SK-N-SH (cell line): ENCODE results near the gene GYPC. TPM values are rescaled to one million over a fixed set of nuclear protein-coding genes. Genes with fewer than 3 reads are reported as not detected.

Experiments used
- CTCF ChIA-PET: fragments of 300-600, 350-600 bp; formaldehyde crosslinking; extraction: SDS; loops from one replicate; lab custom pipeline; 2021; lab: Yijun Ruan, JAX
- POLR2A ChIA-PET: fragments of 350-600 bp; sonication (Branson Sonifier 250); formaldehyde crosslinking; extraction: SDS; loops from one replicate; lab custom pipeline; 2020; ENCODE audit warnings: antibody characterized with exemption, inconsistent platforms; lab: Yijun Ruan, JAX
- DNase-seq: peaks from one replicate; pipeline ENCODE4 v3.0.0; 2012
- H2AFZ ChIP-seq: fragments of 200-600 bp; sonication (generic); 2 replicates; pipeline ENCODE4 v1.8.1; 2016; ENCODE audit warnings: antibody characterized with exemption, mild to moderate bottlenecking, low read depth
- H3F3A ChIP-seq: fragments of 200-600 bp; sonication (generic); replicated peaks from 2 replicates; pipeline ENCODE3; 2016; ENCODE audit warnings: antibody characterized with exemption, mild to moderate bottlenecking; ENCODE audit not compliant: insufficient read depth
- H3K27ac ChIP-seq, 2 experiments: fragments of 200-500 bp in 1 of 2; fragments of 200-600 bp in 1 of 2; sonication (Bioruptor generic) in 1 of 2; sonication (generic), shearing (Covaris generic) in 1 of 2; 2 replicates each; pipeline versions ENCODE4 v1.5.1 to v1.6.1; 2014 to 2016; ENCODE audit warnings: low read depth in 2 of 2, inconsistent platforms in 1 of 2, low read length in 1 of 2, mild to moderate bottlenecking in 1 of 2, mixed read lengths in 1 of 2
- H3K27me3 ChIP-seq: fragments of 200-600 bp; sonication (generic), shearing (Covaris generic); 2 replicates; pipeline ENCODE4 v1.6.1; 2016; ENCODE audit warnings: mixed run types; ENCODE audit not compliant: insufficient read depth
- H3K36me3 ChIP-seq, 2 experiments: fragments of 200-500 bp in 1 of 2; fragments of 200-600 bp in 1 of 2; sonication (Bioruptor generic) in 1 of 2; sonication (generic) in 1 of 2; replicated peaks in 1 of 2; 2 replicates each; pipeline versions ENCODE3 to v1.5.1; 2014 to 2016; ENCODE audit warnings: low read length in 1 of 2, mild to moderate bottlenecking in 1 of 2; ENCODE audit not compliant: insufficient read depth in 2 of 2, control insufficient read depth in 1 of 2
- H3K4me1 ChIP-seq, 2 experiments: fragments of 200-500 bp in 1 of 2; fragments of 200-600 bp in 1 of 2; sonication (Bioruptor generic) in 1 of 2; sonication (generic), shearing (Covaris generic) in 1 of 2; 2 replicates each; pipeline versions ENCODE4 v1.5.1 to v1.6.1; 2014 to 2016; ENCODE audit warnings: low read depth in 1 of 2, low read length in 1 of 2, mixed run types in 1 of 2; ENCODE audit not compliant: insufficient read depth in 2 of 2, control insufficient read depth in 1 of 2
- H3K4me2 ChIP-seq: fragments of 200-600 bp; sonication (generic), shearing (Covaris generic); 2 replicates; pipeline ENCODE4 v1.6.1; 2017; ENCODE audit warnings: mixed run types
- H3K4me3 ChIP-seq, 2 experiments: fragments of 200-500 bp in 1 of 2; fragments of 200-600 bp in 1 of 2; sonication (Bioruptor generic) in 1 of 2; sonication (generic), shearing (Covaris generic) in 1 of 2; 2 replicates each; pipeline versions ENCODE4 v1.5.1 to v1.8.1; 2014 to 2016; ENCODE audit warnings: low read depth in 2 of 2, inconsistent platforms in 1 of 2, low read length in 1 of 2, mild to moderate bottlenecking in 1 of 2, mixed read lengths in 1 of 2, moderate library complexity in 1 of 2
- H3K79me2 ChIP-seq: fragments of 200-600 bp; sonication (generic); 2 replicates; pipeline ENCODE4 v1.8.1; 2017; ENCODE audit warnings: mild to moderate bottlenecking; ENCODE audit not compliant: insufficient read depth
- H3K9ac ChIP-seq: fragments of 200-600 bp; sonication (generic); 2 replicates; pipeline ENCODE4 v1.6.1; 2017; ENCODE audit warnings: mixed run types
- H3K9me2 ChIP-seq: fragments of 200-600 bp; sonication (generic); 2 replicates; pipeline ENCODE4 v1.6.1; 2017; ENCODE audit warnings: mixed run types
- H3K9me3 ChIP-seq: fragments of 200-600 bp; sonication (generic); 2 replicates; pipeline ENCODE4 v1.6.1; 2017; ENCODE audit warnings: mixed run types, mild to moderate bottlenecking, moderate library complexity
- H4K20me1 ChIP-seq: fragments of 200-600 bp; sonication (generic); 2 replicates; pipeline ENCODE4 v1.6.1; 2017; ENCODE audit warnings: mild to moderate bottlenecking, mixed run types; ENCODE audit not compliant: insufficient read depth
- FOXM1 ChIP-seq: IDR thresholded peaks from 2 replicates; pipeline ENCODE4 v1.4.0; 2012; ENCODE audit warnings: low read depth, mild to moderate bottlenecking
- GABPA ChIP-seq: IDR thresholded peaks from 2 replicates; pipeline ENCODE4 v1.4.0; 2012; ENCODE audit warnings: low read depth, mild to moderate bottlenecking
- GATA2 ChIP-seq: sonication (generic); formaldehyde crosslinking; IDR thresholded peaks from 2 replicates; pipeline ENCODE4 v1.5.0; 2020; ENCODE audit warnings: mild to moderate bottlenecking, missing genetic modification reagents
- IRF3 ChIP-seq: fragments of 150-350 bp; IDR thresholded peaks from 2 replicates; pipeline ENCODE4 v1.6.1; 2016; ENCODE audit warnings: mild to moderate bottlenecking, low read depth, low read length
- JUND ChIP-seq: IDR thresholded peaks from 2 replicates; pipeline ENCODE4 v1.4.0; 2012
- MAX ChIP-seq: IDR thresholded peaks from 2 replicates; pipeline ENCODE4 v1.4.0; 2012; ENCODE audit warnings: low read depth
- MEF2A ChIP-seq: IDR thresholded peaks from 2 replicates; pipeline ENCODE4 v1.4.0; 2012; ENCODE audit warnings: low read depth, borderline replicate concordance
- NFIC ChIP-seq: IDR thresholded peaks from 2 replicates; pipeline ENCODE4 v1.4.0; 2012; ENCODE audit warnings: borderline replicate concordance
- POLR2AphosphoS5 ChIP-seq: IDR thresholded peaks from 2 replicates; pipeline ENCODE4 v1.6.1; 2012; ENCODE audit warnings: low read depth, low read length
- RFX5 ChIP-seq: IDR thresholded peaks from 2 replicates; pipeline ENCODE4 v1.6.1; 2012; ENCODE audit warnings: mild to moderate bottlenecking, improper control_type of control experiment, low read length
- TAF1 ChIP-seq: IDR thresholded peaks from 2 replicates; pipeline ENCODE4 v1.6.1; 2012; ENCODE audit warnings: low read depth, mild to moderate bottlenecking, low read length, moderate library complexity, borderline replicate concordance
- TCF12 ChIP-seq: IDR thresholded peaks from 2 replicates; pipeline ENCODE4 v1.4.0; 2012
- TEAD4 ChIP-seq: IDR thresholded peaks from 2 replicates; pipeline ENCODE4 v1.4.0; 2012; ENCODE audit warnings: mild to moderate bottlenecking, borderline replicate concordance; ENCODE audit not compliant: insufficient read depth
- USF1 ChIP-seq: IDR thresholded peaks from 2 replicates; pipeline ENCODE4 v1.4.0; 2012; ENCODE audit warnings: low read depth, borderline replicate concordance
- YY1 ChIP-seq: IDR thresholded peaks from 2 replicates; pipeline ENCODE4 v1.4.0; 2012; ENCODE audit warnings: low read depth, mild to moderate bottlenecking
- WGBS: methylation state at CpG from one replicate; pipeline ENCODE4 v1.1.6; 2017; ENCODE audit warnings: low lambda C conversion rate; 5-methylcytosine and 5-hydroxymethylcytosine counted together
- polyA plus RNA-seq, 3 experiments: library from polyadenylated mRNA; depleted of rRNA; stranded (reverse); fragments of >200 nt; gene quantifications; 2 replicates each; pipeline ENCODE4 v1.2.3, GENCODE V29; 2012
- TF ChIP-seq, protein P1 (sequence below): IDR thresholded peaks from 2 replicates; pipeline ENCODE4 v1.4.0; 2012; ENCODE audit warnings: low read depth, borderline replicate concordance
- TF ChIP-seq, protein P2 (sequence below): IDR thresholded peaks from 2 replicates; pipeline ENCODE4; 2012

Gene GYPC
- polyA plus RNA-seq, 1 of the 3 experiments (the other 2 are of a cell fraction), result not detected

GRCh38 chr2:126660971-126661370 is 5.0 kb downstream of the GYPC start:
- no peaks in the 10 kb centered on the region for H3K9me2 ChIP-seq
- H3K9ac ChIP-seq, result no peak overlapping the region
- TF ChIP-seq, protein P1, sequence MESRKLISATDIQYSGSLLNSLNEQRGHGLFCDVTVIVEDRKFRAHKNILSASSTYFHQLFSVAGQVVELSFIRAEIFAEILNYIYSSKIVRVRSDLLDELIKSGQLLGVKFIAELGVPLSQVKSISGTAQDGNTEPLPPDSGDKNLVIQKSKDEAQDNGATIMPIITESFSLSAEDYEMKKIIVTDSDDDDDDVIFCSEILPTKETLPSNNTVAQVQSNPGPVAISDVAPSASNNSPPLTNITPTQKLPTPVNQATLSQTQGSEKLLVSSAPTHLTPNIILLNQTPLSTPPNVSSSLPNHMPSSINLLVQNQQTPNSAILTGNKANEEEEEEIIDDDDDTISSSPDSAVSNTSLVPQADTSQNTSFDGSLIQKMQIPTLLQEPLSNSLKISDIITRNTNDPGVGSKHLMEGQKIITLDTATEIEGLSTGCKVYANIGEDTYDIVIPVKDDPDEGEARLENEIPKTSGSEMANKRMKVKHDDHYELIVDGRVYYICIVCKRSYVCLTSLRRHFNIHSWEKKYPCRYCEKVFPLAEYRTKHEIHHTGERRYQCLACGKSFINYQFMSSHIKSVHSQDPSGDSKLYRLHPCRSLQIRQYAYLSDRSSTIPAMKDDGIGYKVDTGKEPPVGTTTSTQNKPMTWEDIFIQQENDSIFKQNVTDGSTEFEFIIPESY, result no peak
- no peak for TF ChIP-seq TEAD4
- no peak for TF ChIP-seq IRF3
- no peak for TF ChIP-seq GATA2 (CRISPR knock-in tag)
- TF ChIP-seq MEF2A, result no peak
- no peak for TF ChIP-seq FOXM1
- no peak for TF ChIP-seq POLR2AphosphoS5
- TF ChIP-seq YY1, result no peak
- no peak for TF ChIP-seq GABPA
- no peak for TF ChIP-seq TCF12
- TF ChIP-seq MAX, result no peak
- no peak for TF ChIP-seq TAF1
- TF ChIP-seq RFX5, result no peak
- TF ChIP-seq, protein P2, sequence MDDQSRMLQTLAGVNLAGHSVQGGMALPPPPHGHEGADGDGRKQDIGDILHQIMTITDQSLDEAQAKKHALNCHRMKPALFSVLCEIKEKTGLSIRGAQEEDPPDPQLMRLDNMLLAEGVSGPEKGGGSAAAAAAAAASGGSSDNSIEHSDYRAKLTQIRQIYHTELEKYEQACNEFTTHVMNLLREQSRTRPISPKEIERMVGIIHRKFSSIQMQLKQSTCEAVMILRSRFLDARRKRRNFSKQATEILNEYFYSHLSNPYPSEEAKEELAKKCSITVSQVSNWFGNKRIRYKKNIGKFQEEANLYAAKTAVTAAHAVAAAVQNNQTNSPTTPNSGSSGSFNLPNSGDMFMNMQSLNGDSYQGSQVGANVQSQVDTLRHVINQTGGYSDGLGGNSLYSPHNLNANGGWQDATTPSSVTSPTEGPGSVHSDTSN, result no peak
- no peak for TF ChIP-seq JUND
- no peak for TF ChIP-seq NFIC
- TF ChIP-seq USF1, result no peak
- TF ChIP-seq, all 33 proteins: peak for 0
- DNase-seq, result no peak
- no peaks in the 10 kb centered on the region for H3F3A ChIP-seq
- no peaks in the 10 kb centered on the region for H4K20me1 ChIP-seq
- no peaks in the 10 kb centered on the region for H3K36me3 ChIP-seq
- no peak overlapping the region for H2AFZ ChIP-seq
- no peaks in the 10 kb centered on the region for H3K9me3 ChIP-seq
- H3K4me3 ChIP-seq, result no peak overlapping the region
- WGBS, result 43% methylated on average over 7 of the region's 7 CpGs
- no peaks in the 10 kb centered on the region for H3K27me3 ChIP-seq
- CTCF ChIA-PET, result no interaction called here
- no peaks in the 10 kb centered on the region for H3K79me2 ChIP-seq
- H3K4me2 ChIP-seq, result no peak overlapping the region
- POLR2A ChIA-PET, result no interaction called here
- H3K27ac ChIP-seq, result no peak overlapping the region
- no peaks in the 10 kb centered on the region; a peak in 1 of 4 replicates for H3K4me1 ChIP-seq
